ENCODE measurements around the gene IFNGR1.

GRCh38 chr6:137268911-137269310 lies 49.7 kb upstream of the IFNGR1 start:
- TF ChIP-seq, protein P1, sequence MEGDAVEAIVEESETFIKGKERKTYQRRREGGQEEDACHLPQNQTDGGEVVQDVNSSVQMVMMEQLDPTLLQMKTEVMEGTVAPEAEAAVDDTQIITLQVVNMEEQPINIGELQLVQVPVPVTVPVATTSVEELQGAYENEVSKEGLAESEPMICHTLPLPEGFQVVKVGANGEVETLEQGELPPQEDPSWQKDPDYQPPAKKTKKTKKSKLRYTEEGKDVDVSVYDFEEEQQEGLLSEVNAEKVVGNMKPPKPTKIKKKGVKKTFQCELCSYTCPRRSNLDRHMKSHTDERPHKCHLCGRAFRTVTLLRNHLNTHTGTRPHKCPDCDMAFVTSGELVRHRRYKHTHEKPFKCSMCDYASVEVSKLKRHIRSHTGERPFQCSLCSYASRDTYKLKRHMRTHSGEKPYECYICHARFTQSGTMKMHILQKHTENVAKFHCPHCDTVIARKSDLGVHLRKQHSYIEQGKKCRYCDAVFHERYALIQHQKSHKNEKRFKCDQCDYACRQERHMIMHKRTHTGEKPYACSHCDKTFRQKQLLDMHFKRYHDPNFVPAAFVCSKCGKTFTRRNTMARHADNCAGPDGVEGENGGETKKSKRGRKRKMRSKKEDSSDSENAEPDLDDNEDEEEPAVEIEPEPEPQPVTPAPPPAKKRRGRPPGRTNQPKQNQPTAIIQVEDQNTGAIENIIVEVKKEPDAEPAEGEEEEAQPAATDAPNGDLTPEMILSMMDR (IDR thresholded peaks at IDR 0.05 in 2 of 3, conservative IDR thresholded peaks at IDR 0.05 in 1 of 3; ENCODE audit: borderline replicate concordance in 1 of 3, insufficient read depth in 1 of 3, low read depth in 2 of 3, low read length in 2 of 3): no peak
- no peak for TF ChIP-seq SP1 (IDR thresholded peaks at IDR 0.05; ENCODE audit: low read depth)

All from HCT116 (cell line).